Fibroblast of mammary gland (primary cell): ENCODE data around the gene PTPRA.
A peak's percentile ranks its signal among the peaks of the same experiment; 100 is the strongest.

Experiments
- DNase-seq: peaks from one replicate; pipeline ENCODE4 v3.0.0-alpha.2; 2010; ENCODE audit warnings: low read depth
- H3K4me3 ChIP-seq: 2 replicates; pipeline ENCODE4 v1.5.1; 2011; ENCODE audit warnings: low read depth, mild to moderate bottlenecking, low read length, moderate library complexity; ENCODE audit not compliant: control insufficient read depth
- TF ChIP-seq, protein P1 (sequence below): conservative IDR thresholded peaks from 2 replicates; pipeline ENCODE4 v1.5.1; 2011; ENCODE audit warnings: low read depth, low read length, inconsistent platforms; ENCODE audit not compliant: control insufficient read depth, insufficient read depth

Gene PTPRA

DNA sequence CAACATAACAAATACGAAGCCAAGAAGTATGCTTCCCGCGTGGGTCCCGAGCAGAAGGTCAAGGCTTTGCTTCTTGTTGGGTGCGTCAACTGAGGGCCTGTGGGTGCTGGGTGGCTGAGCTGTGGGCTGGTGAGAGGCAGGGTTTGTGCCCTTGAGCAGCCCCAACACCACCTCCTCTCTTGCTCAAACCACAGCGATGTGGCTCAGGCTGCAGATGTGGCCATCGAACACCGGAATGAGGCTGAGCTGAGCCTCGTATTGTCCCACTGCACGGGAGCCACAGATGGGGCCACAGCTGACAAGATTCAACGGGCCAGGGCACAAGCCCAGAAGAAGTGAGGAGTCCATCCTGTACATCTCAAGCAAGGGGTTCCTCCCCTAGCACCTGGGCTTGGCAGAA lies 7.0 kb upstream of the PTPRA start:
- no peak for DNase-seq
- no peak overlapping the region for H3K4me3 ChIP-seq
- TF ChIP-seq, protein P1, sequence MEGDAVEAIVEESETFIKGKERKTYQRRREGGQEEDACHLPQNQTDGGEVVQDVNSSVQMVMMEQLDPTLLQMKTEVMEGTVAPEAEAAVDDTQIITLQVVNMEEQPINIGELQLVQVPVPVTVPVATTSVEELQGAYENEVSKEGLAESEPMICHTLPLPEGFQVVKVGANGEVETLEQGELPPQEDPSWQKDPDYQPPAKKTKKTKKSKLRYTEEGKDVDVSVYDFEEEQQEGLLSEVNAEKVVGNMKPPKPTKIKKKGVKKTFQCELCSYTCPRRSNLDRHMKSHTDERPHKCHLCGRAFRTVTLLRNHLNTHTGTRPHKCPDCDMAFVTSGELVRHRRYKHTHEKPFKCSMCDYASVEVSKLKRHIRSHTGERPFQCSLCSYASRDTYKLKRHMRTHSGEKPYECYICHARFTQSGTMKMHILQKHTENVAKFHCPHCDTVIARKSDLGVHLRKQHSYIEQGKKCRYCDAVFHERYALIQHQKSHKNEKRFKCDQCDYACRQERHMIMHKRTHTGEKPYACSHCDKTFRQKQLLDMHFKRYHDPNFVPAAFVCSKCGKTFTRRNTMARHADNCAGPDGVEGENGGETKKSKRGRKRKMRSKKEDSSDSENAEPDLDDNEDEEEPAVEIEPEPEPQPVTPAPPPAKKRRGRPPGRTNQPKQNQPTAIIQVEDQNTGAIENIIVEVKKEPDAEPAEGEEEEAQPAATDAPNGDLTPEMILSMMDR: no peak

DNA sequence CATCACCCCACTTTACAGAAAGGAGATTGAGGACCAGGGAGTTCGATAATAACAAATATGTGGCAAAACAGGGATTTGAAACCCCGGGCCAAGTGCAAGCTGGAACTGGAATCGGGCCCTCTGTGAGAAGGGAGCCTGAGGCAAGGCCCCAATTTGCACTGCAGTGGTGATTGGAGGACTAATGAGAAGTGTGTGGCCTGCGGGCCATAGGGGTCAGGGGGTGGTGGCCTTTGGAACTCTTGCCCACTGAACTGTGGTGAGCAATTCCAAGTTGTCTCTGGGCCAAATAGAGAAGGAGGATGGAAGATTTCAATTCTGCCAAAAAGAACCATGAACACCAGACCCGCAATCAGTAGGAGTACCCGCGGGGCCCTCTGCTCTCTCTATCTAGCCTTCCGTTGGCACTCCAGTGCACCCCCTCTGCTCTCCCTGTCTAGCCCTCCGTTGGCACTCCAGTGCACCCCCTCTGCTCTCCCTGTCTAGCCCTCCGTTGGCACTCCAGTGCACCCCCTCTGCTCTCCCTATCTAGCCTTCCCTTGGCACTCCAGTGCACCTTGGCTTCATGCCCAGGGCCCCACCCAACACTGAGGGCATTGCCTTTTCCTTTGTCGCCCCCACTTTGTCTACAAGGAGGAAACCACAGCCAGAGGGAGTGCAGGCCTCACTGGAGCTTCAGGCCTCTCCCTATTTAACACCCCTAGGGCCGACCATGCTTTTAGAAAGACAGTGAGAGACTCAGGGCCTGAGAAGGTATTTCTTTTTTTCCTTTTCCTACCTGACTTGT lies 6.0 kb upstream of the PTPRA start:
- no peak for DNase-seq
- TF ChIP-seq, protein P1: no peak
- no peak overlapping the region for H3K4me3 ChIP-seq

DNA sequence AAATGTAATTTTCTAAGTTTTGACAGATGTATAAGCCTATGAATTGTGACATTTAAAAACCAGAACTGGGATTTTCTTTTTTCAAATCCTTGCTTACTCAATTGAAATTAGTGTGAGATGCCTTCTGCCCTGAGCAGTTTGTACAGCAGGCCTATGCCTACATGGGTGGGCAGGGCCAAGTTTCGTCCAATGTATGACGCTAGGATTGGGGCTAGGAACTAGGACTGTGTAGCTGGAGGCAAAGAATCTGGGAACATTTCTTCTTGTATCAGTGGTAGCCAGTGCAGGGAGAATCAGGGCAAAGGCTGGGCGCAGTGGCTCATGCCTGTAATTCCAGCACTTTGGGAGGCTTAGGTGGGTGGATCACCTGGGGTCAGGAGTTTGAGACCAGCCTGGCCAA lies 3.9 kb upstream of the PTPRA start:
- no peak for DNase-seq
- TF ChIP-seq, protein P1: no peak
- no peak overlapping the region for H3K4me3 ChIP-seq

DNA sequence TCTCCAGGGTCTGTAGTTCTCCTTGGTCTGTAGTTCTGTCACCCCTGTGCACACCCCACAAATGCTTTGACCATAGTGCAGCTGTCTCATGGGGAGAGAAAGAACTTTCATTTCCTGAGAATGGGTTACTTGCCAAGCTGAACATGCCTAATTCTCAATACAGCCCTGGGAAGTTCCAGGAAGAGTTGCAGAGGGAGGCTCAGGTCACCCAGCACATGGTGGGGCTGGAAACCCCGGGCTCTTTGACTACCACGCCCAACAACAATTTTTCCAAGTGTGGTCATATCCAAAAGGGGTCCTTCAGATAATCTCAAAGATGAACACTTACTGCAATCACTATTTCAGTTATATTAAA lies 2.2 kb upstream of the PTPRA start:
- peak; percentile 62 for DNase-seq
- TF ChIP-seq, protein P1: no peak
- no peak overlapping the region for H3K4me3 ChIP-seq

DNA sequence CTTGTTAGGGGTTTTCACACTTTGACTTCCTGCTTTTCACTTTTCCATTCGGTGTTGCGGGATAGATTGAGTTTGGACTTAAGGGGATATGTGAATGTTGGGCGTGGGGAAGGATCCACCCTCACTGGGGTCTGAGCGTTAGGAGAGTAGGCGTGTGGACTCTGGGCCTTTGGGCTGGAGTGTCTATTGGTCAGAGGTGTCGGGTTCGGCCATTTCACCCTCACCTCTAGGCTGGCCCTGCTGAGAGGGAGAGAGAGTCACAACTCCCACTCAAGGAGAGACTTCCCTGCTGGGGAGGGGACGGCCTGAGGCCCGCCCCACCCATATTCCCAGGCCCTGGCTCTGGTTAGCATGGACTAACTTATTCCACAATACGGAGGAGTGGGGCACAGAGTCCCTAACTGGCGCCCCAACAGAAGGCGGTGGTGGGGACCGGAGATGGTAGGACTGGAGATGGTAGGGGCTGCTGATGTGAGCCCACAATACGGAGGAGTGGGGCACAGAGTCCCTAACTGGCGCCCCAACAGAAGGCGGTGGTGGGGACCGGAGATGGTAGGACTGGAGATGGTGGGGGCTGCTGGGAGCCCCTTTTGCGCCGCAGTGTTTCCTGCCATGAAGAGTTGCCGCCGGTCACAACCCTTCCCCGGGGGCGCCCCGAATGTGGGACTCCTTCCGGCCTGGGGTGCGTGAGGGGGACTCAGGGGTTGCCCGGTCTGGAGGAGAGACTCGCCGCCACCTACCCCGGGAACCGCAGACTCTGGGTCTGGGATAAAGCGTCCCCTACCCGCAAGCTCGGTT lies 1.4 kb upstream of the PTPRA start:
- peak overlapping the region; percentile 46 for H3K4me3 ChIP-seq
- TF ChIP-seq, protein P1: no peak
- no peak for DNase-seq

DNA sequence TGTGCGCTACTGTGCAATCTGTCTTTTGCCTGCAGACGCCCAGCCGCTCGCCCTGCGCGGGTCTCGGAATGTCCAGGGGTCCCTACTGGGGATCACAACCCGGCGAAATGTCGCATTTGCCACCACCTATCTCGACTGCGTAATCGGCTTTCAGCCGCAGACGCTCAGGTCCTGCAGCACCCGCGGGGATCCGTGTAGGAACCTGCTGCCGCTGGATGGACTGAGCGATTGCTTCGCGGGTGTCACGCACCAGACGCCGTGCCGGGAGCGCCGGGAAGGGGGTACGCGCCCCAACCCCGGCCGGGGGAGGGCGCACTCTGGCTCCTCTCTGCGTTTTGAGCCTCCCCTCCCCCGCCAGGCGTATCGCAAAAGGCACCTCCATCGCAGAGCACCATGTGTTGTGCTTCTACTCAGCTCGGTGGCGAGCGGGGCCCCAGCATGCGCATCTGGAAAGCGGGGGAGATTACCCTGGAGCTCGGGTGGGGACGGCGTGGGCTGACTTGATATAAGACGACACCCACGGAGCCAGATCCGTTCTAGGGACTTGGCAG lies 747 bp upstream of the PTPRA start:
- H3K4me3 ChIP-seq: peak overlapping the region; percentile 46
- TF ChIP-seq, protein P1: peak; percentile 10
- DNase-seq: peak; percentile 54
